Measurements from ENCODE around the gene MAT1A. TPM values are rescaled to one million over a fixed set of nuclear protein-coding genes. Genes with fewer than 3 reads are reported as not detected.
"Not testable (repeated sequence)": the region's sequence is repeated elsewhere in the genome, so short reads cannot be mapped to it uniquely, and the experiment has no call there.

Gene MAT1A
- total and polyA plus RNA-seq, 7 donors = 0.49 TPM; not detected in 6

GRCh38 chr10:80249906-80250305, 39.6 kb downstream of the MAT1A start:
- H3K36me3 ChIP-seq (ENCODE audit: insufficient read depth in 1 of 2, low read depth in 1 of 2); DNase-seq; intact Hi-C loops (cut with DNase I); H3K27ac ChIP-seq; H3K4me1 ChIP-seq; H3K27me3 ChIP-seq (ENCODE audit: insufficient read depth in 3 of 3, low read length in 2 of 3); H3K9me3 ChIP-seq; ATAC-seq; H3K4me3 ChIP-seq: not testable (repeated sequence)
- 35 to 60% (median 44%) methylated on average over 2 to 3 of the region's 4 CpGs for WGBS, 3 donors

- H3K4me3 ChIP-seq; intact Hi-C loops (cut with DNase I); H3K27ac ChIP-seq; H3K36me3 ChIP-seq (ENCODE audit: insufficient read depth in 1 of 2, low read depth in 1 of 2); DNase-seq; H3K27me3 ChIP-seq (ENCODE audit: insufficient read depth in 3 of 3, low read length in 2 of 3); H3K4me1 ChIP-seq; H3K9me3 ChIP-seq; ATAC-seq: not testable (repeated sequence)
- WGBS, 3 donors = 93 to 97% (median 95%) methylated on average over 15 to 18 of the region's 20 CpGs
Measured at GRCh38 chr10:80247611-80248010, 41.8 kb downstream of the MAT1A start.

DNA sequence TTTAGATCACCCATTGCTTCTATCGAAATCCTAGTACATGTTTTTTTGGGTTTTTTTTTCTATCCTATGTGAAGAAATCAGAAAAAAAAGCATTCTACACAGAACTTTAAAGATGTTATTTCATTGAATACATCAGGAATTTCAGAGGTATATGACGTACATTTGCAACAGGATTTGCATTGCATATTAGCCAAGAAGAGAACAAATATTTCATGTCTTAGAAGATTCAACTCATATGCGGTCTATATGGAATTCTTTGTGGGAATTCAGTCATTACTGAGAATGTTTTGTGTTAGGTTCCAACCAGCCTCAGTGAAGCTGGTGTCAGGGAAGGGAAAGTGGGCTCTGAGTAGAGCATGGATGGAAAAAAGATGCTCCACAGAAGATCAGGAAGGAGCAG, 45.1 kb downstream of the MAT1A start:
- H3K9me3 ChIP-seq; ATAC-seq; H3K36me3 ChIP-seq (ENCODE audit: insufficient read depth in 1 of 2, low read depth in 1 of 2); H3K27me3 ChIP-seq (ENCODE audit: insufficient read depth in 3 of 3, low read length in 2 of 3); H3K27ac ChIP-seq; DNase-seq; H3K4me3 ChIP-seq; H3K4me1 ChIP-seq; intact Hi-C loops (cut with DNase I): not testable (repeated sequence)
- 78 to 87% (median 81%) methylated on average over 3 of the region's 3 CpGs for WGBS, 3 donors

GRCh38 chr10:80242341-80242740, 47.1 kb downstream of the MAT1A start:
- H3K36me3 ChIP-seq (ENCODE audit: insufficient read depth in 1 of 2, low read depth in 1 of 2); H3K9me3 ChIP-seq; ATAC-seq; DNase-seq; H3K4me3 ChIP-seq; H3K27ac ChIP-seq; intact Hi-C loops (cut with DNase I); H3K27me3 ChIP-seq (ENCODE audit: insufficient read depth in 3 of 3, low read length in 2 of 3); H3K4me1 ChIP-seq: not testable (repeated sequence)
- WGBS, 3 donors = 0 to 29% (median 24%) methylated on average over 1 to 2 of the region's 4 CpGs

- H3K27me3 ChIP-seq (ENCODE audit: insufficient read depth in 3 of 3, low read length in 2 of 3); H3K36me3 ChIP-seq (ENCODE audit: insufficient read depth in 1 of 2, low read depth in 1 of 2); H3K27ac ChIP-seq; intact Hi-C loops (cut with DNase I); H3K4me3 ChIP-seq; ATAC-seq; H3K4me1 ChIP-seq; DNase-seq; H3K9me3 ChIP-seq: not testable (repeated sequence)
- 78 to 93% (median 87%) methylated on average over 4 to 5 of the region's 5 CpGs for WGBS, 3 donors
Measured at GRCh38 chr10:80236457-80236856, 53.0 kb downstream of the MAT1A start.

DNA sequence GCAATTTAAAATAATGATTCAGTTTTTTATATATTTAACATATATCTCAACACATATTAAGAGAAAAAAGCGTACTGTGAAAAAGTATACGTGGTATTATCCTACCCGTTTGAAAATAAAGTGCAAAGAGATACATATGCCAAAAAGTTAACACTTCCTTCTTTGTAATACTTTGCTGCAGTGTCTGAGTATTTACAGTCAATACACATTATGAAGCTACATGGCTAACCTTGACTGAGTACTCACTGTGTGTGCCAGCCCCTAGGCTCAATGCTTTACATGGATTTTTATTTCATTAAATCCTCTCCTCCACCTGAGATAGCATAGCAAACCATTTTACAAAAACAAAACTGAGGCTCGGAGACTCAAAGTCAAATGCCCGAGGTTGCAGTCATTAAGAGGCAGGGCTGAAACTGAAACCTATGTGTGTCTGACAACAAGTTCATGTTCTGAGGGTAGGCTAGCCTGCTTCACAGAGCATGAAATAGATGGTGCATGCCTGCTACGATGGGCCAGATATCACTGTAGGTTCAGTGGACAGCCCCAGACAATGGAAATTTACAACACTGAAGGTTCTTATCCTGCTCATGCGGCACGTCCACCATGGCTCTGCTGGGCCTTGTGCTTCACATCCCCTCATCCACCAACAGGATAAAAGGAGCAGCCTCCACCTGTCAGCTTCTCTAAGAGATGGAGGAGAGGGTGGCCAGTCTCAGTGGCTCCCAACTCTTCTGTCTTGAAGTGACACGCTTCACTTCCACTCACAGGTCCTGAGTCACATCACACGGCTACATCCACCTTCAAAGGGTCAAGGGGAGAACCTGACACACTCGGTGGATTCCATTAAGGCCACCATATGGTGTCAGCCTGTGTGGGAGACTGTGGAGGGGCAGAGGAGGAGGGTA, 54.9 kb downstream of the MAT1A start:
- H3K9me3 ChIP-seq; ATAC-seq; H3K27ac ChIP-seq; H3K4me3 ChIP-seq; H3K4me1 ChIP-seq; H3K27me3 ChIP-seq (ENCODE audit: insufficient read depth in 3 of 3, low read length in 2 of 3); intact Hi-C loops (cut with DNase I); DNase-seq; H3K36me3 ChIP-seq (ENCODE audit: insufficient read depth in 1 of 2, low read depth in 1 of 2): not testable (repeated sequence)
- 75 to 81% (median 76%) methylated on average over 11 of the region's 11 CpGs for WGBS, 3 donors

GRCh38 chr10:80233871-80234270, 55.6 kb downstream of the MAT1A start:
- ATAC-seq, H3K4me1 ChIP-seq: not testable (repeated sequence)
- WGBS, 3 donors = 67 to 87% (median 74%) methylated on average over 1 of the region's 1 CpG

DNA sequence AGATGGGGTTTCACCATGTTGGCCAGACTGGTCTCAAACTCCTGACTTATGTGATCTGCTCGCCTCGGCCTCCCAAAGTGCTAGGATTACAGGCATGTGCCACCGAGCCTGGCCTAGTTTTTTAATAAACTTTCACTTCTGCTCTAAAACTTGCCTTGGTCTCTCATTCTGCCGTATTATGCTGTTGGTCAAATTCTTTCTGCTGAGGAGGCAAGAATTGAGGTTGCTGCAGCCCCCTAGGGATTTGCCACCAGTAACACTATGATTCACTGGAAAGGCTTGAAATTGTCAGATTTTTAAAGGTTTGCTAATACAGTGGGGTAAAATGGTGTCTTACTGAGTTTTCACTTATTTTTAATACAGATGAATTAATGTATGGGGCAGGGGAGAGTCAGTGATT, 62.7 kb downstream of the MAT1A start:
- H3K9me3 ChIP-seq; H3K36me3 ChIP-seq (ENCODE audit: insufficient read depth in 1 of 2, low read depth in 1 of 2); H3K4me1 ChIP-seq; DNase-seq; H3K27me3 ChIP-seq (ENCODE audit: insufficient read depth in 3 of 3, low read length in 2 of 3); intact Hi-C loops (cut with DNase I); H3K27ac ChIP-seq; H3K4me3 ChIP-seq: not testable (repeated sequence)
- WGBS, 3 donors = 65 to 66% (median 66%) methylated on average over 4 of the region's 4 CpGs
- peak in 1 of 4 donors; percentile 34 for ATAC-seq

More at GRCh38 chr10:80233871-80234270, 55.6 kb downstream of the MAT1A start:
- DNase-seq; H3K27me3 ChIP-seq (ENCODE audit: insufficient read depth in 3 of 3, low read length in 2 of 3); H3K36me3 ChIP-seq (ENCODE audit: insufficient read depth in 1 of 2, low read depth in 1 of 2); intact Hi-C loops (cut with DNase I); H3K4me3 ChIP-seq; H3K9me3 ChIP-seq; H3K27ac ChIP-seq: not testable (repeated sequence)

DNA sequence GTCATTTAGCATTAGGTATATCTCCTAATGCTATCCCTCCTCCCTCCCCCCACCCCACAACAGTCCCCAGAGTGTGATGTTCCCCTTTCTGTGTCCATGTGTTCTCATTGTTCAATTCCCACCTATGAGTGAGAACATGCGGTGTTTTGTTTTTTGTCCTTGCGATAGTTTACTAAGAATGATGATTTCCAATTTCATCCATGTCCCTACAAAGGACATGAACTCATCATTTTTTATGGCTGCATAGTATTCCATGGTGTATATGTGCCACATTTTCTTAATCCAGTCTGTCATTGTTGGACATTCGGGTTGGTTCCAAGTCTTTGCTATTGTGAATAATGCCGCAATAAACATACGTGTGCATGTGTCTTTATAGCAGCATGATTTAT, 66.4 kb downstream of the MAT1A start:
- WGBS, 3 donors = 14 to 70% (median 65%) methylated on average over 1 to 2 of the region's 5 CpGs

More for the DNA sequence above, 66.4 kb downstream of the MAT1A start:
- ATAC-seq = peak in 1 of 4 donors; percentile 17
- H3K36me3 ChIP-seq (ENCODE audit: insufficient read depth in 1 of 2, low read depth in 1 of 2); DNase-seq; H3K27me3 ChIP-seq (ENCODE audit: insufficient read depth in 3 of 3, low read length in 2 of 3); intact Hi-C loops (cut with DNase I); H3K9me3 ChIP-seq; H3K4me1 ChIP-seq; H3K27ac ChIP-seq; H3K4me3 ChIP-seq: not testable (repeated sequence)

Data from psoas muscle (tissue), 8 donors.